Breast epithelium (tissue), 3 donors: ENCODE measurements around the gene DUSP16.

Source experiments
- POLR2A ChIP-seq: fragments of 450-650 bp; IDR thresholded peaks from one replicate; pipeline ENCODE4 v1.6.1; 2016; ENCODE audit warnings: antibody characterized with exemption, mild to moderate bottlenecking, moderate library complexity
- TF ChIP-seq, protein P1 (sequence below), 3 donors: fragments of 450-650 bp; IDR thresholded peaks; one replicate each; pipeline ENCODE4 v1.5.1; 2016 to 2017; ENCODE audit warnings: antibody characterized with exemption in 3 of 3, mild to moderate bottlenecking in 3 of 3, moderate library complexity in 3 of 3

DNA sequence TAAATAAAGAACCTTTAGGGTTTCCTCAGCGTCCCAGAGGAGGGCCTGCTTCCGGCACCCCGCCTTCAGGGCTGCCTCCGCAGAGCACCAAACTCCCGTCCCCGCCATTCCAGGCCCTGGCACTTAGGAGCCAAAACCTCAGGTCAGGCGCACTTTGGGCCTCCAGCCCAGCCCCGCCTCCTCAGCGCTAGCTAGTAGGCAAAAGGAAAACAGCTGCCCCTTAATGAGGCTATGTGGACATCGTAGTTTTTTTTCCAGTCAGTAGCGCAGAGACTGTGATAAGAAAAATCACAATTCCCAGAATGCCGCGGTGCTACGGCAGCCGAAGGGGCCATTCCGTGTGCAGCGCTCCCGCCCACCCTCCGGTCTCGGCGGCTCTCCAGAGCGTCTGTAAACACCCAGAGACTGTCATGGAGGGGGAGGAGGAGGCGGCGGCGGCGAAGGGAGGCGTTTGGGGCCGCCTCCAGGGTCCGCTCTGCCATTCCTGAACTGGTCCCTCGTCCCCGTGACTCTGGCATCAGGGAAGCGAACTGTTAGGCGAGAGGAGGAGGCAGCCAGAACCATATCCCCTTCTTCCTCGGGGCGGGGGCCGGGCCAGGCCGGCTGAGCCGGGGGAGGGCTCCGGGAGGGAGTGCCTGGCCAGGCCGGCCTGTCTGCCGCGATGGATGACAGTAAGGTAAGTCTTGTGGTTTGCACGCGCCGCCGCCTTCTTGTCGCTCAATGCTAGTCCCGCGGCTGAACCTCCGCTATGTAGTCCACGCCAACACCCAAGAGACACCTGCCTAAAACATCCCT, 49.0 kb upstream of the DUSP16 start, which contains the start of gene CREBL2:
- TF ChIP-seq, protein P1, sequence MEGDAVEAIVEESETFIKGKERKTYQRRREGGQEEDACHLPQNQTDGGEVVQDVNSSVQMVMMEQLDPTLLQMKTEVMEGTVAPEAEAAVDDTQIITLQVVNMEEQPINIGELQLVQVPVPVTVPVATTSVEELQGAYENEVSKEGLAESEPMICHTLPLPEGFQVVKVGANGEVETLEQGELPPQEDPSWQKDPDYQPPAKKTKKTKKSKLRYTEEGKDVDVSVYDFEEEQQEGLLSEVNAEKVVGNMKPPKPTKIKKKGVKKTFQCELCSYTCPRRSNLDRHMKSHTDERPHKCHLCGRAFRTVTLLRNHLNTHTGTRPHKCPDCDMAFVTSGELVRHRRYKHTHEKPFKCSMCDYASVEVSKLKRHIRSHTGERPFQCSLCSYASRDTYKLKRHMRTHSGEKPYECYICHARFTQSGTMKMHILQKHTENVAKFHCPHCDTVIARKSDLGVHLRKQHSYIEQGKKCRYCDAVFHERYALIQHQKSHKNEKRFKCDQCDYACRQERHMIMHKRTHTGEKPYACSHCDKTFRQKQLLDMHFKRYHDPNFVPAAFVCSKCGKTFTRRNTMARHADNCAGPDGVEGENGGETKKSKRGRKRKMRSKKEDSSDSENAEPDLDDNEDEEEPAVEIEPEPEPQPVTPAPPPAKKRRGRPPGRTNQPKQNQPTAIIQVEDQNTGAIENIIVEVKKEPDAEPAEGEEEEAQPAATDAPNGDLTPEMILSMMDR (IDR thresholded peaks at IDR 0.05): no peak
- TF ChIP-seq POLR2A: peak; percentile 56
